Skeletal muscle cell (primary cell): Measurements from ENCODE around the gene TNFAIP3.

ENCODE experiments used
- DNase-seq: peaks from one replicate; pipeline ENCODE4 v3.0.0-alpha.2; 2010; ENCODE audit warnings: low read depth
- H3K4me3 ChIP-seq: 2 replicates; pipeline ENCODE4 v1.5.1; 2011; ENCODE audit warnings: low read depth, mild to moderate bottlenecking, control low read depth, low read length, moderate library complexity

TNFAIP3 gene

GRCh38 chr6:137913434-137913833, 46.4 kb downstream of the TNFAIP3 start:
- DNase-seq = no peak
- no peak overlapping the region for H3K4me3 ChIP-seq

- no peak for DNase-seq
- no peak overlapping the region for H3K4me3 ChIP-seq
Measured at GRCh38 chr6:137913996-137914529, 47.0 kb downstream of the TNFAIP3 start.

DNA sequence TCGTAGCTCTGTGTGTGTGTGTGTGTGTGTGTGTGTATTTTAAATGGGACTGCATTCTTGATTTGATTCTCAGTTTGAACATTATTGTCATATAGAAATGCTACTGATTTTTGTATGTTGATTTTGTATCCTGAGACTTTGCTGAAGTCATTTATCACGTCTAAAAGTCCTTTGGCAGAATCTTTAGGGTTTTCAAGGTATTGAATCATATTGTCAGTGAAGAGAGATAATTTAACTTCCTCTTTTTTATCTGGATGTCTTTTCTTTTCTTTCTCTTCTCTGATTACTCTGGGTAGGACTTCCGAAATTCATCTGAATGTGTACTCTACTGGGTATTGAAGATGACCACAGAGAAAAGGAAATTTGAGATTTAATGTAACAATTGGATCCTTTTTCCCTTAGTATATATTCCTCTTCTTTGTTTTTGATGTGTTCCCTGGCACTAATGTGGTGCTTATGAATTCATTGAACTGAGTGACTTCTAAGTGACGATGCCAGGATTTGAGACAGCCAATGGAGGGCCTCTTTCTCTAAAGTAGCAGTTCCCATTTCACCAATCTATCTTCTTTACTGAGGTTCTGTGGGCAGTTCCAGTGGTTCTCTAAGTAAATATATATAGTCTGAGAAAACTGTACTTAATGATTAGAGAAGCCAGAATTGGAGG, 47.6 kb downstream of the TNFAIP3 start:
- no peak for DNase-seq
- H3K4me3 ChIP-seq = no peak overlapping the region

- no peak for DNase-seq
- no peak overlapping the region for H3K4me3 ChIP-seq
Measured at GRCh38 chr6:137915790-137916189, 48.7 kb downstream of the TNFAIP3 start.

DNA sequence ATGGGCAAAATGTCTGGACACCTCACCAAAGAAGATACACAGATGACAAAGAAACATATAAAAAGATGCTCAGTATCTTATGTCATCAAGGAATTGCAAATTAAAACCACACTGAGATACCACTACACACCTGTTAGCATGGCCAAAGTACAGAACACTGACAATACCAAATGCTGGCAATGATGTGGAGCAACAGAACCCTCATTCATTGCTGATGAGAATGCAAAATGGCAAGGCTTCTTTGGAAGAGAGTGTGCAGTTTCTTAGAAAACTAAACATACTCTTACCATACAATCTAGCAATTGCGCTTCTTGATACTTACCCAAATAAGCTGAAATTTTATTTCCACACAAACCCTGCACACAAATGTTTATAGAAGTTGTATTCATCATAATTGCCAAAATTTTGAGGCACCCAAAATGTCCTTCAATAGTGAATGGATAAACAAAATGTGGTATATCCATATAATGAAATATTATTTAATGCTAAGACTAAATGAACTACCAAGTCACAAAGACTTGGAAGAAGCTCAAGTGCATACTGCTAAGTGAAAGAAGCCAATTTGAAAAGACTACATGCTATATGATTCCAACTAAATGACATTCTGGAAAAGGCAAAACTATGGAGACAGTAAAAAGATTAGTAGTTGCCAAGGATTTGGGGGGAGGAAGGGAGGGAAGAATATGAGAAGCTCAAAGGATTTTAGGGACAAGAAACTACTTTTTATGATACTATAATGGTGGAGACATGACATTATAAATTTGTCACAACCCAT, 50.7 kb downstream of the TNFAIP3 start:
- no peak overlapping the region for H3K4me3 ChIP-seq

GRCh38 chr6:137919502-137919823, 52.4 kb downstream of the TNFAIP3 start:
- DNase-seq = no peak
- H3K4me3 ChIP-seq = no peak overlapping the region

More for the DNA sequence above, 50.7 kb downstream of the TNFAIP3 start:
- DNase-seq = no peak

- no peak overlapping the region for H3K4me3 ChIP-seq
- no peak for DNase-seq
Measured at GRCh38 chr6:137919837-137920730, 53.0 kb downstream of the TNFAIP3 start.

- no peak overlapping the region for H3K4me3 ChIP-seq
- no peak for DNase-seq
Measured at GRCh38 chr6:137921823-137922222, 54.8 kb downstream of the TNFAIP3 start.

DNA sequence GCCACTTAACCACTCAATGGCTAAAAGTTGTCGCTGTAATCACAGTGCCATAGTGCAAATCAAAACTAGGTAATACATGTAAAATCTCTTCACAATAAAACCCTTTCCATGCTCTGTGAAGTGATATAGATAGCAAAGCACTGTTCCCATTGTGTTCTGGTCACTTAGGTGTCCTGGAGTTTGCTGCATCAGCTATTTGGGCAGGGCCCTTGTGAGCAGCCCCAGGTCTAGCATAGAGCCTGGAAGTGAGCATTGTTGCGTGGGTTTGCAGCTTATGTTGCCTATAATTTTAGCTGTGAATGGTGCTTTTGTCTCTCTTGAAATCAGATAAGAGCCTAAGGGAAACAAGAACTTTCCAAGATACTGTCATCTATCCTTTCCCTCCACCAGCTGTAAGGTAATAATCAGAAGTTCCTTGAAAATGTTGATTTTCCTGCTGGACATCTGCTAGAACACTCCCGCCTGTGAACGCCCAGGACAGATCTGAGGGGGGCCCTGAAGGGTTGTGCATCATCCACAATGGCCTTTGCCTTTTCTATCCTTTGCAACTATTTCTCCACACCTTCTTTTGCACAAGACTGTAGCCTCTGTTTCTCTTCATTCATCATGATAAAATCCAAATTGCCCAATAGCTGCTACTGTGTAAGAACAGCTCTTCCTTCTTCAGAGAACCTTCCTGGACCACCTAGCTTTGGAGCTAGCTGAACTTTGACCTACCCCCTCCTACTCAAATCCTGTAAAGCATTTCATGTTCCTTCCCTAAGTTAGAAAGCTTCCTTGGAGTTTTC, 57.0 kb downstream of the TNFAIP3 start:
- peak; percentile 50 for DNase-seq
- no peak overlapping the region for H3K4me3 ChIP-seq

DNA sequence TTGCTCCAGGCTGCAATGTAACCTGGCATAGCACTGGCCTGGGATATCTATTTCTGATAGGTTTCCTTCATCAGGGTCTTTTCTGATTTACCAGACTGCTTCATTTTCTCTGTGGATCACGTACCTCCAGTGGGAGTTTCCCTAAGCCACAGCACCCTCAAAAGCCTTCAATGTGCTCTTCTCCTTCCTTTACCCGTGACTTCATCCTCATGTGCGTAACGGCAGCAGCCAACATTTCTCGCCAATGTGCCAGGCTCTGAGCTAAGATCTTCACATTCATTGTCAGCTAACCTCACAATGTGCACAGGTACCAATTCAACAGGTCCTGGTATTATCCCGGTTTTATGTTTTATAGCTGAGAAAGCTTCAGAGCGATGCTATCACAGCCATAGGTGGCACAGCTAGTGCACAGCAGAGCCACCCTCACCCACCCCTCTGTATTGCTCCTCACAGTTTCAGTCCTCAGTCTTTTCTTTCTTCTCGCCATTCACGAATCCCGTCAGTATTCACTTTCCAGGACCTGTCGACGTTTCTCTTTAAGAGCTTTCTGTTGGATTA, 58.2 kb downstream of the TNFAIP3 start:
- DNase-seq = no peak
- no peak overlapping the region for H3K4me3 ChIP-seq

DNA sequence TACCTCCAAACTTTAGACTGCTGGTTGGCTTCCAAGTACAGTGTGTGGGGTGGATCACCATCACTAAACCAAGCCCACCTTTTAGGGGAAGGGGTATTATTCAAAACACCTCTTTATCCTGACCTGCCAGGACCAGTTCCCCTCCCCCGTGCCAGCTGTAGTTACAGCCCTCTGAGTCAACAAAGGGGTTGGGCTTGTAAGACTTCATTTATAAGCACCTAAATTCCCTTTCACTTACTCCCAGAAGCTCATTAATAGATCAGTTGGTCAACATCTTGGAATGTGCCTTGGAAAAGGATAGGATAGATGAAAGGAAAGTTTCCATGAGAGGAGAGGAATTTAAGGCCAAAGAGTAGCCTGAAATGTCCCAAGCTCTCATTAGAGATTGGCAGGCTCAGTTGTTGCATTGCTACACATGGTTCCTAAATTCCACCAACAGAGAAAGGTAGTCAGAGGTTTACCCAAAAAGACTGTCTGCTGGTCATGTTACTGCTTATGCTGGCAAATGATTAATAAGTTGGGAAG, 59.2 kb downstream of the TNFAIP3 start:
- peak; percentile 71 for DNase-seq
- no peak overlapping the region for H3K4me3 ChIP-seq

- no peak overlapping the region for H3K4me3 ChIP-seq
- no peak for DNase-seq
Measured at GRCh38 chr6:137926985-137927384, 59.9 kb downstream of the TNFAIP3 start.

DNA sequence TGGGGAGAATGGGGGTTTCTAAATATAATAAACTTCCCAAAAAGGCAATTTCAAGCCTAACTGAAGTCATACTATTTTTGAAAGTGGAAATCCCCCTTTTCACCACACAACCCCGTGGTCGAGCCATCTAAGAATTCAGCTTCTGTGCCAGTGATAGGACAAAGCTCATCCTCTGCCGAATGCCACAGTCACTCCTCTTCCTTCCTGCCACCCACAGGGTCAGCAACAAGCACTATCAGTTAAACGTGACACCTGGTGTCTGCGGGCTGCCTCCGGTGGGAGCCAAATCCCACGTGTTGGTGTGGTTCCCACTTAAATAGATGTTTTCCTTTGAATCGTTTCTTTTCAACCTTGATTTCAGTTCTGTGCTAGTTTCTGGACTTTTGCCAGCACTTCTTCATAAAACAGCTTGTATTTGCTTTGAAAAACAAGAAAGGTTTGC, 60.7 kb downstream of the TNFAIP3 start:
- DNase-seq = no peak
- H3K4me3 ChIP-seq = no peak overlapping the region

DNA sequence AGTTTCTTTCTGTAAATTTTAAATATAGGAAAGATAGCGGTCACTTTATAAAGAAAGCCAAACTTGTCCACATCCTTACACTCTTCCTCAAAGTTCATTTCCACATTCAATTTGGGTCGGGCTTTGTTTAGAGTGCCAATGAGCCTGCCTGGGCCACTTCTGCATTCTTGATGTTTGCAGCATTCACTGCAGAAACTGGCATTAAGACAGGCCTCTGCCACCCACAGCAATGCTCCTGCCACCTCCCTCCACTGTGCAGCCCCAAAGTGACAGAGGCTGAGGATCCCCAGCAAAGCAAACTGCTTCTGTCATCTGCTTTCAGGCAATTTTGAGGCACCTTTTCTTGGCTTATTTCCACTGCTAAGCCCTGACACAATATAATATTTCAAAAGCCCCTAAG, 61.2 kb downstream of the TNFAIP3 start:
- H3K4me3 ChIP-seq = no peak overlapping the region
- DNase-seq = no peak

DNA sequence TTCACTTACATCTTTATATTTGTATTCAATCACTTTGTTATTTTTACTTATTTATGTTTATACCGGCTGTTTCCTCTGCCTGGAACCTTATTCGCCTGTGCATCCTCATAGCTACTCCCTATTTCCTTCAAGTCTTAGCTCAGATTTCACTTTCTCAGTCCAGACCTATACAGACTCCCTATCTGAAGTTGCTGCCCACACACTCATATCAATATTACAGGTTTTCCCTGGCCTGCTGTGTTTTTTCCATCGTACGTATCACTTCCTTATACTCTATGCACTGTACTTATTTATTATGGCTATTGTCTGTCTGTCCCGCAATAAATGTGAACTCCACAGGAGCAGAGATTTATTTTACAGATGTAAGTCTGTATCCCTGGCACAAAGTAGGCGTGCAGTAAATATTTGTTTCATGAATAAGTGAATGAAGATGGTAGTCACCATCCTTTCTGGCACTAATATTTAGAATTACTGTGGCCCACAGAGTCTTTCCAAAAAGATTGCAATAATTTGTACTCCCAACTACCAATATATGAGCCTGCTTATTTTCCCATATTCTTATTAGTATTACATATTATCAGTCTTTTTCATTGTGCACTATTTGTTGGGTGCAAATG, 64.9 kb downstream of the TNFAIP3 start:
- no peak for DNase-seq
- no peak overlapping the region for H3K4me3 ChIP-seq
